Testis (tissue), 2 donors: Measurements from ENCODE around the gene NCMAP.

Source experiments
- POLR2A ChIP-seq: fragments of 450-650 bp; IDR thresholded peaks from one replicate; pipeline ENCODE4 v1.6.1; 2017; ENCODE audit warnings: antibody characterized with exemption, mild to moderate bottlenecking, moderate library complexity
- TF ChIP-seq, protein P1 (sequence below), 3 experiments: fragments of 450-650 bp in 2 of 3; fragments of 200-600 bp in 1 of 3; sonication (generic) in 1 of 3; IDR thresholded peaks; one replicate each; pipeline ENCODE4 v1.5.1; 2016 to 2019; ENCODE audit warnings: antibody characterized with exemption in 3 of 3, mild to moderate bottlenecking in 2 of 3, moderate library complexity in 1 of 3

DNA sequence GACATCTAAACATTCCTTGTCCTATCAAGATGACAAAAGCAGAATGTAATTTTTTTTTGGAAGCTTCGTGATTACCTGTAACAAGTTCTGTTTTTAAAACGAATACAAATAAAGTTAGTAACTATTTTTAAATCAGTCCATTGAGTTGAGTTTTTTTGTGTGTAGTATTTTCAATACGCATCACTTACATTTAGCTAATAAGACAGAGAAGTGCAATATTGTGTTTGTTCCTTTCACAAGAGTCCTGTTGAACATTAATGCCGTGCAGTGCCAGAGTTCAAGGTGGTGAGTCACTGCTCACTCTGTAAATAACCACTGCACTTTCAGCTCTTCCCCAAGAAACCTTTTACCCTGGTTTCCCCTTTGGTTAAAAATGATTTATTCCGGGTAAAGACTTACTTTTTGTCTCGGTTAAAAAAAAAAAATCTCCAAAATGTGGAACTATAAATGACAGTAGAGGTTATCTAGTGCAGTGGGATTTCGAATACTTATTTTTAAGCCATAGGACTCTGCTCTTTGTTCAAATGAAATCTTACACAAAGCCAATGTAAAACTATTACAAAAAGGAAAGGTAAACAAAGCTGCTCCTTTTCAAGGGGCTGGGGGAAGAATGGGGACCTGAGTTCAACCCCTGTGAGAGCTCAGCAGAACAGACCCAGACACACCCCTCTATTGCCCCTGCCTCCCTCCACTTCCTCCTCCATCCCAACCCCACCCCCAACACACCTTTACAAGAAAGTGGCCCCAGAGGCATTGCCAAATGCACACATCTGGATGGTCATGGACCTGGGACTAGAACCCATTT lies 14.8 kb upstream of the NCMAP start:
- TF ChIP-seq, protein P1, sequence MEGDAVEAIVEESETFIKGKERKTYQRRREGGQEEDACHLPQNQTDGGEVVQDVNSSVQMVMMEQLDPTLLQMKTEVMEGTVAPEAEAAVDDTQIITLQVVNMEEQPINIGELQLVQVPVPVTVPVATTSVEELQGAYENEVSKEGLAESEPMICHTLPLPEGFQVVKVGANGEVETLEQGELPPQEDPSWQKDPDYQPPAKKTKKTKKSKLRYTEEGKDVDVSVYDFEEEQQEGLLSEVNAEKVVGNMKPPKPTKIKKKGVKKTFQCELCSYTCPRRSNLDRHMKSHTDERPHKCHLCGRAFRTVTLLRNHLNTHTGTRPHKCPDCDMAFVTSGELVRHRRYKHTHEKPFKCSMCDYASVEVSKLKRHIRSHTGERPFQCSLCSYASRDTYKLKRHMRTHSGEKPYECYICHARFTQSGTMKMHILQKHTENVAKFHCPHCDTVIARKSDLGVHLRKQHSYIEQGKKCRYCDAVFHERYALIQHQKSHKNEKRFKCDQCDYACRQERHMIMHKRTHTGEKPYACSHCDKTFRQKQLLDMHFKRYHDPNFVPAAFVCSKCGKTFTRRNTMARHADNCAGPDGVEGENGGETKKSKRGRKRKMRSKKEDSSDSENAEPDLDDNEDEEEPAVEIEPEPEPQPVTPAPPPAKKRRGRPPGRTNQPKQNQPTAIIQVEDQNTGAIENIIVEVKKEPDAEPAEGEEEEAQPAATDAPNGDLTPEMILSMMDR (IDR thresholded peaks at IDR 0.05) = no peak
- no peak for TF ChIP-seq POLR2A
